ENCODE data around the gene MIR17HG. TPM values are rescaled to one million over a fixed set of nuclear protein-coding genes. Genes with fewer than 3 reads are reported as not detected.

Gene MIR17HG
- polyA plus RNA-seq, 3 donors: 0.05 to 1.3 (median 0.30) TPM

DNA sequence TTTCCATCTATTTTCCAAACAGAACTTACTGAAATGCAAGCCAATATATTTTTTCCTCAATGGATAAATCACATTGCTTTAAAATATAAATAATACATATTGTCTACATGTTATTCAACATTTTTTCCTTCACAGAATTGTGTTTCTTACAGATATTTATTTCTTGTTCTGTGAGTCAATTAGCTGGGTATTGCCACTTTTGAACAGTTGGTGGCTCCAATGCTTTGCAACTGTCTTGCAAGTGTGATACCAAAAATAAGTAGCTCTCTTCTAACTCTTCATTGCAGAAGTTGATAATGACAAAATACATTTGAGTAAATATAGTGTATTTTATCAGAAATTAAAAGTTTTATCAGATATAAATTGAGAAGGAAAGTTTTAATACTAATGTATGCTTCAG, 33.9 kb downstream of the MIR17HG start:
- DNase-seq: no peak

GRCh38 chr13:91383836-91384235, 36.3 kb downstream of the MIR17HG start:
- Mint-ChIP-seq H3K36me3 (no peaks in the 10 kb centered on the region), H3K4me1 (no peaks in the 10 kb centered on the region), H3K9me3 (no peaks in the 10 kb centered on the region)

More for the DNA sequence above, 33.9 kb downstream of the MIR17HG start:
- TF ChIP-seq, protein P1, sequence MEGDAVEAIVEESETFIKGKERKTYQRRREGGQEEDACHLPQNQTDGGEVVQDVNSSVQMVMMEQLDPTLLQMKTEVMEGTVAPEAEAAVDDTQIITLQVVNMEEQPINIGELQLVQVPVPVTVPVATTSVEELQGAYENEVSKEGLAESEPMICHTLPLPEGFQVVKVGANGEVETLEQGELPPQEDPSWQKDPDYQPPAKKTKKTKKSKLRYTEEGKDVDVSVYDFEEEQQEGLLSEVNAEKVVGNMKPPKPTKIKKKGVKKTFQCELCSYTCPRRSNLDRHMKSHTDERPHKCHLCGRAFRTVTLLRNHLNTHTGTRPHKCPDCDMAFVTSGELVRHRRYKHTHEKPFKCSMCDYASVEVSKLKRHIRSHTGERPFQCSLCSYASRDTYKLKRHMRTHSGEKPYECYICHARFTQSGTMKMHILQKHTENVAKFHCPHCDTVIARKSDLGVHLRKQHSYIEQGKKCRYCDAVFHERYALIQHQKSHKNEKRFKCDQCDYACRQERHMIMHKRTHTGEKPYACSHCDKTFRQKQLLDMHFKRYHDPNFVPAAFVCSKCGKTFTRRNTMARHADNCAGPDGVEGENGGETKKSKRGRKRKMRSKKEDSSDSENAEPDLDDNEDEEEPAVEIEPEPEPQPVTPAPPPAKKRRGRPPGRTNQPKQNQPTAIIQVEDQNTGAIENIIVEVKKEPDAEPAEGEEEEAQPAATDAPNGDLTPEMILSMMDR (IDR thresholded peaks at IDR 0.05): no peak
- Histone ChIP-seq H3K27ac (ENCODE audit: low read depth in 1 of 2, low read length in 2 of 2) (no peak overlapping the region), H3K79me2 (ENCODE audit: insufficient read depth, low read length) (no peaks in the 10 kb centered on the region), H3K27me3 (ENCODE audit: control insufficient read depth in 2 of 2, insufficient read depth in 2 of 2, low read length in 2 of 2) (no peaks in the 10 kb centered on the region), H3K4me1 (ENCODE audit: control insufficient read depth in 1 of 2, insufficient read depth in 2 of 2, low read length in 2 of 2) (no peaks in the 10 kb centered on the region), H4K20me1 (ENCODE audit: insufficient read depth, low read length) (no peaks in the 10 kb centered on the region), H3K9me3 (replicated peaks in 1 of 2; ENCODE audit: control insufficient read depth in 1 of 2, insufficient read depth in 1 of 2, low read length in 2 of 2) (no peaks in the 10 kb centered on the region), H2AFZ (ENCODE audit: insufficient read depth, low read depth, low read length, poor library complexity, severe bottlenecking) (no peak overlapping the region), H3K4me3 (replicated peaks in 1 of 3; ENCODE audit: low read depth in 2 of 3, low read length in 3 of 3) (no peak overlapping the region), H3K9ac (ENCODE audit: insufficient read depth, low read length, poor library complexity, severe bottlenecking) (no peak overlapping the region), H3K4me2 (replicated peaks; ENCODE audit: extremely low read depth, low read length, poor library complexity, severe bottlenecking) (no peak overlapping the region), H3K36me3 (replicated peaks in 1 of 2; ENCODE audit: control insufficient read depth in 1 of 2, insufficient read depth in 2 of 2, low read length in 2 of 2) (no peaks in the 10 kb centered on the region)
- Mint-ChIP-seq H3K27me3 (ENCODE audit: low read depth in 3 of 3) (peaks cover 0 to 2% (median 0%) of the 10 kb centered on the region in 3 donors), H3K4me1 (no peaks in the 10 kb centered on the region), H3K36me3 (no peaks in the 10 kb centered on the region), H3K27ac (no peak overlapping the region), H3K4me3 (no peak overlapping the region), H3K9me3 (no peaks in the 10 kb centered on the region)
- intact Hi-C loops (cut with micrococcal nuclease): no loop called here

More at GRCh38 chr13:91383836-91384235, 36.3 kb downstream of the MIR17HG start:
- no peak overlapping the region for H3K4me3 ChIP-seq (replicated peaks in 1 of 3; ENCODE audit: low read depth in 2 of 3, low read length in 3 of 3)
- no peaks in the 10 kb centered on the region for H3K4me1 ChIP-seq (ENCODE audit: control insufficient read depth in 1 of 2, insufficient read depth in 2 of 2, low read length in 2 of 2)
- no peak overlapping the region for H3K4me2 ChIP-seq (replicated peaks; ENCODE audit: extremely low read depth, low read length, poor library complexity, severe bottlenecking)
- H3K4me3 Mint-ChIP-seq: no peak overlapping the region
- no peak overlapping the region for H2AFZ ChIP-seq (ENCODE audit: insufficient read depth, low read depth, low read length, poor library complexity, severe bottlenecking)
- 100% methylated on average over 1 of the region's 4 CpGs for WGBS (ENCODE audit: insufficient coverage)
- no peaks in the 10 kb centered on the region for H3K27me3 ChIP-seq (ENCODE audit: control insufficient read depth in 2 of 2, insufficient read depth in 2 of 2, low read length in 2 of 2)
- no peaks in the 10 kb centered on the region for H4K20me1 ChIP-seq (ENCODE audit: insufficient read depth, low read length)
- H3K36me3 ChIP-seq (replicated peaks in 1 of 2; ENCODE audit: control insufficient read depth in 1 of 2, insufficient read depth in 2 of 2, low read length in 2 of 2): no peaks in the 10 kb centered on the region
- no peaks in the 10 kb centered on the region for H3K9me3 ChIP-seq (replicated peaks in 1 of 2; ENCODE audit: control insufficient read depth in 1 of 2, insufficient read depth in 1 of 2, low read length in 2 of 2)
- H3K9ac ChIP-seq (ENCODE audit: insufficient read depth, low read length, poor library complexity, severe bottlenecking): no peak overlapping the region
- H3K27ac Mint-ChIP-seq: no peak overlapping the region
- TF ChIP-seq, protein P1 (IDR thresholded peaks at IDR 0.05): no peak
- intact Hi-C loops (cut with micrococcal nuclease): no loop called here
- no peak overlapping the region for H3K27ac ChIP-seq (ENCODE audit: low read depth in 1 of 2, low read length in 2 of 2)
- DNase-seq: no peak
- peaks cover 0 to 5% (median 0%) of the 10 kb centered on the region in 3 donors for H3K27me3 Mint-ChIP-seq (ENCODE audit: low read depth in 3 of 3)
- no peaks in the 10 kb centered on the region for H3K79me2 ChIP-seq (ENCODE audit: insufficient read depth, low read length)

Measured in CD14-positive monocyte (primary cell).